ENCODE measurements around the gene PHACTR3. TPM values are rescaled to one million over a fixed set of nuclear protein-coding genes. Genes with fewer than 3 reads are reported as not detected.
A peak's percentile ranks its signal among the peaks of the same experiment; 100 is the strongest.

The PHACTR3 gene
- total RNA-seq, 1 experiment from 2014 or later: 0.11 TPM

DNA sequence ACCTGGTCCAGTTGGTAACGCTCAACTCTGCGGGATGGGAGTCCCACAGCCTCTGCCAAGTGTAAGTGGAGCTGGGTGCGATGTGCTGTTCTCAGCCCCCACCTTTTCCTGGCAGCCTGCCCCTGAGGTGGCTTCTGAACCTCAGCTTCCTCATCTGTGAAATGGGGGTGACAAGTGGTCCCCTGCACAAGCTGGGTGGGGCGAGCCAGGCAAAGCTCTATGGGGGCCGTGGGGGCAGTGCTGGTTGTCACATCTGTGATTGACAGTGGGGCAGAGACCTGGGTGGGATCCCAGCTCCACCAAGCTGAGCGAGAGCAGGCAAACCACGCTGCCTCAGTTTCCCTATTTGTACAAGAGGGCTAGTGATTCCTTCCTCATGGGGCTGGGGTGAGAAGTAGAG lies 166.5 kb downstream of the PHACTR3 start:
- H3K4me3 Mint-ChIP-seq (ENCODE audit: unreplicated experiment): no peak overlapping the region
- no peaks in the 10 kb centered on the region for H3K9me3 ChIP-seq
- H3K27me3 Mint-ChIP-seq (ENCODE audit: insufficient read depth, unreplicated experiment): peaks cover 18% of the 10 kb centered on the region
- peaks cover 2% of the 10 kb centered on the region for H3K9me3 Mint-ChIP-seq (ENCODE audit: unreplicated experiment)
- BruUV-seq (replicated peaks): no TSS peak
- intact Hi-C loops (cut with micrococcal nuclease; ENCODE audit: unreplicated experiment): loop anchor here (1.0 kb wide), 1 partner anchor 79 kb away; no protein-coding TSS in a partner anchor
- CTCF ChIA-PET: interaction anchor here (0.5 to 1.5 kb wide), 4 partner anchors 8 to 184 kb away, joined by 3 read pairs; no protein-coding TSS in a partner anchor
- H3K36me3 Mint-ChIP-seq (ENCODE audit: insufficient read depth, unreplicated experiment): no peaks in the 10 kb centered on the region
- no peaks in the 10 kb centered on the region for H3K27me3 ChIP-seq (replicated peaks; ENCODE audit: control insufficient read depth, insufficient read depth, low read length)
- H3K4me3 ChIP-seq (ENCODE audit: low read depth, low read length): no peak overlapping the region
- POLR2A ChIA-PET: no interaction called here
- H3K36me3 ChIP-seq (ENCODE audit: control insufficient read depth, insufficient read depth, low read length): no peaks in the 10 kb centered on the region
- TF ChIP-seq, protein P1, sequence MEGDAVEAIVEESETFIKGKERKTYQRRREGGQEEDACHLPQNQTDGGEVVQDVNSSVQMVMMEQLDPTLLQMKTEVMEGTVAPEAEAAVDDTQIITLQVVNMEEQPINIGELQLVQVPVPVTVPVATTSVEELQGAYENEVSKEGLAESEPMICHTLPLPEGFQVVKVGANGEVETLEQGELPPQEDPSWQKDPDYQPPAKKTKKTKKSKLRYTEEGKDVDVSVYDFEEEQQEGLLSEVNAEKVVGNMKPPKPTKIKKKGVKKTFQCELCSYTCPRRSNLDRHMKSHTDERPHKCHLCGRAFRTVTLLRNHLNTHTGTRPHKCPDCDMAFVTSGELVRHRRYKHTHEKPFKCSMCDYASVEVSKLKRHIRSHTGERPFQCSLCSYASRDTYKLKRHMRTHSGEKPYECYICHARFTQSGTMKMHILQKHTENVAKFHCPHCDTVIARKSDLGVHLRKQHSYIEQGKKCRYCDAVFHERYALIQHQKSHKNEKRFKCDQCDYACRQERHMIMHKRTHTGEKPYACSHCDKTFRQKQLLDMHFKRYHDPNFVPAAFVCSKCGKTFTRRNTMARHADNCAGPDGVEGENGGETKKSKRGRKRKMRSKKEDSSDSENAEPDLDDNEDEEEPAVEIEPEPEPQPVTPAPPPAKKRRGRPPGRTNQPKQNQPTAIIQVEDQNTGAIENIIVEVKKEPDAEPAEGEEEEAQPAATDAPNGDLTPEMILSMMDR (IDR thresholded peaks at IDR 0.05; ENCODE audit: insufficient read depth in 1 of 2, low read depth in 1 of 2, low read length in 1 of 2, severe bottlenecking in 1 of 2, unreplicated experiment in 1 of 2): no peak
- no peaks in the 10 kb centered on the region for H3K4me1 ChIP-seq
- no peaks in the 10 kb centered on the region for H3K4me1 Mint-ChIP-seq (ENCODE audit: low read depth, unreplicated experiment)
- H3K27ac Mint-ChIP-seq (ENCODE audit: unreplicated experiment): no peak overlapping the region
- DNase-seq: no peak

DNA sequence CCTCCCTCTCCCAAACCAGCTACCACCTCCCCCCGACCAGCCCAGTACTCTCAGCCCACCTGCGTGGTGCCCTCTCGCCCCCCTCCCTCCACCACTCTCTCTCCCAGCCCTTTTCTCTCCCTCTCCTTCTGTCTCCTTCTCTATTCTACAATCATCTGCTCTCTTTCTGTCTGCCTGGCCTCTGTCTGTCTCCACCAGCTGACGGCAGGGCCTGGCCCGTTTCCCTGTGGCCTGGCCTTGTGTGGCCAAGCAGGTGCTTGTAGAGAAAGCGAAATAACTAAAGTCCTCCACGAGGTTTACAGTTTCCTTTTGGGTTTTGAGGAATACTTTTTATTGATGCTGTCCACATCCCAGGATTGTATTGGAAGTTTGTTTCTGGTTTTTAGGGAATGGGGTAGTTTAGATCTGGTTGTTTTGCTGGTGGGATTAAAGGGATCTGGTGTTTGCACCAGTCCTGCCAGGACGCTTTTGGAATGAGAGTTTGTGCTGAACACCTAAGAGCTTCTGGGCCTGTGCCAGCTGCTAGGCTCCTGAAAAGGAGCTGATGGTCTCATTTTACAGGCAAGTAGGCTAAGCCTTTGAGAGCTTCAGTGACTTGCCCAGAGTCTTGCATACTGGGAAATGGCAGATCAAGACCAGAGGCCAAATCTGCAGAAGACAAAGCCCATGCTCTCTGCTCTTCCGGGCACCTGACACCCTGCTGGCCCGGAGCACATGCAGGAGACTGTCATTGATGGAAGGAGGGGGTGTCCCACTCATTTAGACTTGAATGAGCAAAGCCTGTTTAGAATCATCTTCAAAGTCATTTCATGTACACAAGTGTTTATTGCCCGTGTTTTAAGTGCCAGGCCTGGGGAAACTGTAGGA lies 167.4 kb downstream of the PHACTR3 start:
- BruUV-seq (replicated peaks): no TSS peak
- POLR2A ChIA-PET: no interaction called here
- no peaks in the 10 kb centered on the region for H3K9me3 ChIP-seq
- no peaks in the 10 kb centered on the region for H3K4me1 ChIP-seq
- intact Hi-C loops (cut with micrococcal nuclease; ENCODE audit: unreplicated experiment): no loop called here
- no peaks in the 10 kb centered on the region for H3K36me3 Mint-ChIP-seq (ENCODE audit: insufficient read depth, unreplicated experiment)
- H3K4me1 Mint-ChIP-seq (ENCODE audit: low read depth, unreplicated experiment): no peaks in the 10 kb centered on the region
- no peaks in the 10 kb centered on the region for H3K27me3 ChIP-seq (replicated peaks; ENCODE audit: control insufficient read depth, insufficient read depth, low read length)
- H3K4me3 ChIP-seq (ENCODE audit: low read depth, low read length): no peak overlapping the region
- DNase-seq: peak in 1 of 2 experiments; percentile 31
- H3K9me3 Mint-ChIP-seq (ENCODE audit: unreplicated experiment): no peaks in the 10 kb centered on the region
- peaks cover 18% of the 10 kb centered on the region for H3K27me3 Mint-ChIP-seq (ENCODE audit: insufficient read depth, unreplicated experiment)
- CTCF ChIA-PET: interaction anchor here (0.5 to 1.5 kb wide), 3 partner anchors 78 to 184 kb away, joined by 3 read pairs; no protein-coding TSS in a partner anchor
- H3K27ac Mint-ChIP-seq (ENCODE audit: unreplicated experiment): no peak overlapping the region
- H3K36me3 ChIP-seq (ENCODE audit: control insufficient read depth, insufficient read depth, low read length): no peaks in the 10 kb centered on the region
- no peak overlapping the region for H3K4me3 Mint-ChIP-seq (ENCODE audit: unreplicated experiment)
- TF ChIP-seq, protein P1 (IDR thresholded peaks at IDR 0.05; ENCODE audit: insufficient read depth in 1 of 2, low read depth in 1 of 2, low read length in 1 of 2, severe bottlenecking in 1 of 2, unreplicated experiment in 1 of 2): no peak

DNA sequence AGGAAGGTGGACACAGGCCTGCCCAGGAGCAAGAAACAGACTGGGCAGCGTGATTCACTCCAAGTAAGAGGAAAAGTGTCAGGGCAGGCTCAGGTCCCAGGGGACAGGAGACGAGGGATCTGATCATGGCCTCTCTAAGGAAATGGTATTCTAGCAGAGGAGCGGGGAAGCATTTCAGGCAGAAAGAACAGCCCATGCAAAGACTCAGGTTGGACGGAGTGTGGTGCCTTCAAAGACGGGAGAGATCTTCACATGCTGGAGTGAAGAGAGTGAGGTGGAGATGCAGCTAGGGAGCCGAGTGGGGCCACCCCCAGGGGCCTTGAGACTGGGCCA lies 168.0 kb downstream of the PHACTR3 start:
- peak in 1 of 2 experiments; percentile 29 for DNase-seq
- BruUV-seq (replicated peaks): no TSS peak
- no peak overlapping the region for H3K4me3 Mint-ChIP-seq (ENCODE audit: unreplicated experiment)
- no peak overlapping the region for H3K27ac Mint-ChIP-seq (ENCODE audit: unreplicated experiment)
- peaks cover 16% of the 10 kb centered on the region for H3K27me3 Mint-ChIP-seq (ENCODE audit: insufficient read depth, unreplicated experiment)
- no peak overlapping the region for H3K4me3 ChIP-seq (ENCODE audit: low read depth, low read length)
- no peaks in the 10 kb centered on the region for H3K36me3 Mint-ChIP-seq (ENCODE audit: insufficient read depth, unreplicated experiment)
- TF ChIP-seq, protein P1 (IDR thresholded peaks at IDR 0.05; ENCODE audit: insufficient read depth in 1 of 2, low read depth in 1 of 2, low read length in 1 of 2, severe bottlenecking in 1 of 2, unreplicated experiment in 1 of 2): no peak
- no peaks in the 10 kb centered on the region for H3K36me3 ChIP-seq (ENCODE audit: control insufficient read depth, insufficient read depth, low read length)
- ChIA-PET POLR2A (no interaction called here), CTCF (interaction anchor here (1.4 to 1.5 kb wide), 2 partner anchors 11 to 183 kb away, joined by 3 to 4 read pairs; no protein-coding TSS in a partner anchor)
- H3K4me1 Mint-ChIP-seq (ENCODE audit: low read depth, unreplicated experiment): no peaks in the 10 kb centered on the region
- no peaks in the 10 kb centered on the region for H3K4me1 ChIP-seq
- intact Hi-C loops (cut with micrococcal nuclease; ENCODE audit: unreplicated experiment): no loop called here
- H3K9me3 ChIP-seq: no peaks in the 10 kb centered on the region
- no peaks in the 10 kb centered on the region for H3K9me3 Mint-ChIP-seq (ENCODE audit: unreplicated experiment)
- H3K27me3 ChIP-seq (replicated peaks; ENCODE audit: control insufficient read depth, insufficient read depth, low read length): no peaks in the 10 kb centered on the region
